Liver (tissue), 9 donors: Measurements from ENCODE around the gene POLE2. TPM values are rescaled to one million over a fixed set of nuclear protein-coding genes. Genes with fewer than 3 reads are reported as not detected.

Source experiments
- DNase-seq: peaks from one replicate; pipeline ENCODE4 v3.0.0-alpha.2; 2017; ENCODE audit warnings: low spot score
- H3K27ac ChIP-seq, 2 donors: one replicate each; pipeline ENCODE4 v1.7.0; 2013; ENCODE audit warnings: inconsistent platforms in 2 of 2, low read length in 2 of 2, control low read depth in 1 of 2, low read depth in 1 of 2, mild to moderate bottlenecking in 1 of 2
- H3K27me3 ChIP-seq, 4 donors: one replicate each; pipeline versions ENCODE4 v1.6.1 to v1.7.0; 2013; ENCODE audit warnings: low read length in 3 of 4, inconsistent platforms in 1 of 4, mild to moderate bottlenecking in 1 of 4, moderate library complexity in 1 of 4; ENCODE audit not compliant: control insufficient read depth in 4 of 4, insufficient read depth in 4 of 4
- H3K36me3 ChIP-seq, 4 donors: one replicate each; pipeline versions ENCODE4 v1.6.1 to v1.7.0; 2013; ENCODE audit warnings: low read length in 3 of 4, mild to moderate bottlenecking in 3 of 4, low read depth in 1 of 4, moderate library complexity in 1 of 4; ENCODE audit not compliant: control insufficient read depth in 4 of 4, insufficient read depth in 3 of 4
- H3K4me1 ChIP-seq, 4 donors: one replicate each; pipeline versions ENCODE4 v1.6.1 to v1.7.0; 2013; ENCODE audit warnings: low read length in 3 of 4, mild to moderate bottlenecking in 3 of 4, moderate library complexity in 1 of 4; ENCODE audit not compliant: control insufficient read depth in 4 of 4, insufficient read depth in 4 of 4
- H3K4me3 ChIP-seq, 3 donors: one replicate each; pipeline versions ENCODE4 v1.6.1 to v1.7.0; 2013; ENCODE audit warnings: low read length in 3 of 3, control low read depth in 1 of 3, low read depth in 1 of 3, mild to moderate bottlenecking in 1 of 3
- H3K9ac ChIP-seq, 2 donors: one replicate each; pipeline ENCODE4 v1.7.0; 2013; ENCODE audit warnings: low read length in 2 of 2, mild to moderate bottlenecking in 2 of 2, moderate library complexity in 2 of 2, control low read depth in 1 of 2, low read depth in 1 of 2
- H3K9me3 ChIP-seq, 4 donors: one replicate each; pipeline versions ENCODE4 v1.6.1 to v1.7.0; 2013; ENCODE audit warnings: low read length in 3 of 4; ENCODE audit not compliant: control insufficient read depth in 4 of 4
- CTCF ChIP-seq: fragments of 150-350 bp; IDR thresholded peaks from 2 replicates; pipeline ENCODE4 v1.5.1; 2017; ENCODE audit warnings: improper control_type of control experiment, low read depth, low read length; ENCODE audit not compliant: missing input control
- EGR1 ChIP-seq, 2 donors: IDR thresholded peaks; 2 replicates each; pipeline ENCODE4 v1.6.1; 2016 to 2018; ENCODE audit warnings: antibody characterized with exemption in 2 of 2, low read depth in 2 of 2
- FOXA1 ChIP-seq: IDR thresholded peaks from 2 replicates; pipeline ENCODE4 v1.6.1; 2016; ENCODE audit warnings: antibody characterized with exemption
- FOXA2 ChIP-seq: IDR thresholded peaks from 2 replicates; pipeline ENCODE4 v1.6.1; 2016; ENCODE audit warnings: antibody characterized with exemption
- GABPA ChIP-seq, 2 donors: IDR thresholded peaks in 1 of 2; conservative IDR thresholded peaks in 1 of 2; 2 replicates each; pipeline ENCODE4 v1.6.1; 2016; ENCODE audit warnings: antibody characterized with exemption in 2 of 2, mild to moderate bottlenecking in 1 of 2, moderate library complexity in 1 of 2
- HNF4A ChIP-seq, 2 donors: conservative IDR thresholded peaks; 2 replicates each; pipeline ENCODE4 v1.6.1; 2016; ENCODE audit warnings: antibody characterized with exemption in 2 of 2, mild to moderate bottlenecking in 2 of 2
- HNF4G ChIP-seq: IDR thresholded peaks from 2 replicates; pipeline ENCODE4 v1.6.1; 2016; ENCODE audit warnings: antibody characterized with exemption
- JUND ChIP-seq, 2 donors: IDR thresholded peaks; 2 replicates each; pipeline ENCODE4 v1.6.1; 2016; ENCODE audit warnings: antibody characterized with exemption in 2 of 2
- MAX ChIP-seq: IDR thresholded peaks from 2 replicates; pipeline ENCODE4 v1.6.1; 2016; ENCODE audit warnings: antibody characterized with exemption
- NR2F2 ChIP-seq: IDR thresholded peaks from 2 replicates; pipeline ENCODE4 v1.6.1; 2016; ENCODE audit warnings: antibody characterized with exemption
- RAD21 ChIP-seq, 2 donors: IDR thresholded peaks; 2 replicates each; pipeline ENCODE4 v1.6.1; 2016; ENCODE audit warnings: antibody characterized with exemption in 2 of 2, mild to moderate bottlenecking in 2 of 2
- RXRA ChIP-seq, 2 donors: IDR thresholded peaks; 2 replicates each; pipeline ENCODE4 v1.6.1; 2017 to 2018; ENCODE audit warnings: antibody characterized with exemption in 2 of 2, mild to moderate bottlenecking in 1 of 2
- SP1 ChIP-seq: IDR thresholded peaks from 2 replicates; pipeline ENCODE4 v1.6.1; 2018; ENCODE audit warnings: antibody characterized with exemption, mild to moderate bottlenecking
- TAF1 ChIP-seq: conservative IDR thresholded peaks from 2 replicates; pipeline ENCODE4 v1.6.1; 2016; ENCODE audit warnings: antibody characterized with exemption, mild to moderate bottlenecking
- YY1 ChIP-seq: IDR thresholded peaks from 2 replicates; pipeline ENCODE4 v1.6.1; 2016; ENCODE audit warnings: antibody characterized with exemption, mild to moderate bottlenecking
- WGBS: extraction: QIAGEN DNeasy Blood & Tissue Kit; methylation state at CpG from one replicate; pipeline ENCODE4 v1.1.7; 2013; 5-methylcytosine and 5-hydroxymethylcytosine counted together
- polyA plus RNA-seq, 2 donors: library from polyadenylated mRNA; stranded (reverse) in 1 of 2; unstranded in 1 of 2; fragments of 200-250 nt in 1 of 2; fragments of >200 nt in 1 of 2; fragmentation: Nextera tagmentation in 1 of 2; extraction: Ambion mirVana in 1 of 2; gene quantifications; one replicate each; pipeline versions ENCODE4 v1.2.1 to v1.2.3, GENCODE V29; 2013 to 2015
- total RNA-seq, 2 donors: library from RNA; depleted of rRNA; stranded (reverse); fragments of >200 nt; gene quantifications; one replicate each; pipeline ENCODE4 v1.2.3, GENCODE V29; 2014
- TF ChIP-seq, protein P1 (sequence below): IDR thresholded peaks from 2 replicates; pipeline ENCODE4 v1.6.1; 2016; ENCODE audit warnings: antibody characterized with exemption
- TF ChIP-seq, protein P2 (sequence below): IDR thresholded peaks from 2 replicates; pipeline ENCODE4 v1.6.1; 2016; ENCODE audit warnings: antibody characterized with exemption, mild to moderate bottlenecking
- TF ChIP-seq, protein P3 (sequence below): IDR thresholded peaks from 2 replicates; pipeline ENCODE4 v1.6.1; 2016; ENCODE audit warnings: antibody characterized with exemption
- donor health status: healthy.
- donor health status: healthy.
- donor health status: healthy.
- donor health status: healthy.
- donor health status: healthy.

POLE2 gene
- total and polyA plus RNA-seq, 4 donors, result 1.3 to 16.5 (median 1.7) TPM

- TF ChIP-seq GABPA (IDR thresholded peaks at IDR 0.05 in 1 of 2, conservative IDR thresholded peaks at IDR 0.05 in 1 of 2), result peak in 1 of 2 donors; percentile 79
- TF ChIP-seq CTCF, result peak; percentile 80
- no peak for TF ChIP-seq FOXA2
- peak; percentile 42 for TF ChIP-seq MAX
- TF ChIP-seq, protein P1, sequence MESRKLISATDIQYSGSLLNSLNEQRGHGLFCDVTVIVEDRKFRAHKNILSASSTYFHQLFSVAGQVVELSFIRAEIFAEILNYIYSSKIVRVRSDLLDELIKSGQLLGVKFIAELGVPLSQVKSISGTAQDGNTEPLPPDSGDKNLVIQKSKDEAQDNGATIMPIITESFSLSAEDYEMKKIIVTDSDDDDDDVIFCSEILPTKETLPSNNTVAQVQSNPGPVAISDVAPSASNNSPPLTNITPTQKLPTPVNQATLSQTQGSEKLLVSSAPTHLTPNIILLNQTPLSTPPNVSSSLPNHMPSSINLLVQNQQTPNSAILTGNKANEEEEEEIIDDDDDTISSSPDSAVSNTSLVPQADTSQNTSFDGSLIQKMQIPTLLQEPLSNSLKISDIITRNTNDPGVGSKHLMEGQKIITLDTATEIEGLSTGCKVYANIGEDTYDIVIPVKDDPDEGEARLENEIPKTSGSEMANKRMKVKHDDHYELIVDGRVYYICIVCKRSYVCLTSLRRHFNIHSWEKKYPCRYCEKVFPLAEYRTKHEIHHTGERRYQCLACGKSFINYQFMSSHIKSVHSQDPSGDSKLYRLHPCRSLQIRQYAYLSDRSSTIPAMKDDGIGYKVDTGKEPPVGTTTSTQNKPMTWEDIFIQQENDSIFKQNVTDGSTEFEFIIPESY, result no peak
- TF ChIP-seq SP1, result peak; percentile 22
- TF ChIP-seq NR2F2, result no peak
- TF ChIP-seq TAF1, result no peak
- TF ChIP-seq FOXA1, result no peak
- TF ChIP-seq HNF4A (conservative IDR thresholded peaks at IDR 0.05), result no peak
- TF ChIP-seq HNF4G, result no peak
- TF ChIP-seq, protein P2, sequence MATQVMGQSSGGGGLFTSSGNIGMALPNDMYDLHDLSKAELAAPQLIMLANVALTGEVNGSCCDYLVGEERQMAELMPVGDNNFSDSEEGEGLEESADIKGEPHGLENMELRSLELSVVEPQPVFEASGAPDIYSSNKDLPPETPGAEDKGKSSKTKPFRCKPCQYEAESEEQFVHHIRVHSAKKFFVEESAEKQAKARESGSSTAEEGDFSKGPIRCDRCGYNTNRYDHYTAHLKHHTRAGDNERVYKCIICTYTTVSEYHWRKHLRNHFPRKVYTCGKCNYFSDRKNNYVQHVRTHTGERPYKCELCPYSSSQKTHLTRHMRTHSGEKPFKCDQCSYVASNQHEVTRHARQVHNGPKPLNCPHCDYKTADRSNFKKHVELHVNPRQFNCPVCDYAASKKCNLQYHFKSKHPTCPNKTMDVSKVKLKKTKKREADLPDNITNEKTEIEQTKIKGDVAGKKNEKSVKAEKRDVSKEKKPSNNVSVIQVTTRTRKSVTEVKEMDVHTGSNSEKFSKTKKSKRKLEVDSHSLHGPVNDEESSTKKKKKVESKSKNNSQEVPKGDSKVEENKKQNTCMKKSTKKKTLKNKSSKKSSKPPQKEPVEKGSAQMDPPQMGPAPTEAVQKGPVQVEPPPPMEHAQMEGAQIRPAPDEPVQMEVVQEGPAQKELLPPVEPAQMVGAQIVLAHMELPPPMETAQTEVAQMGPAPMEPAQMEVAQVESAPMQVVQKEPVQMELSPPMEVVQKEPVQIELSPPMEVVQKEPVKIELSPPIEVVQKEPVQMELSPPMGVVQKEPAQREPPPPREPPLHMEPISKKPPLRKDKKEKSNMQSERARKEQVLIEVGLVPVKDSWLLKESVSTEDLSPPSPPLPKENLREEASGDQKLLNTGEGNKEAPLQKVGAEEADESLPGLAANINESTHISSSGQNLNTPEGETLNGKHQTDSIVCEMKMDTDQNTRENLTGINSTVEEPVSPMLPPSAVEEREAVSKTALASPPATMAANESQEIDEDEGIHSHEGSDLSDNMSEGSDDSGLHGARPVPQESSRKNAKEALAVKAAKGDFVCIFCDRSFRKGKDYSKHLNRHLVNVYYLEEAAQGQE, result peak; percentile 78
- TF ChIP-seq YY1, result peak; percentile 45
- no peak for TF ChIP-seq RXRA (IDR thresholded peaks at IDR 0.05)
- TF ChIP-seq, protein P3, sequence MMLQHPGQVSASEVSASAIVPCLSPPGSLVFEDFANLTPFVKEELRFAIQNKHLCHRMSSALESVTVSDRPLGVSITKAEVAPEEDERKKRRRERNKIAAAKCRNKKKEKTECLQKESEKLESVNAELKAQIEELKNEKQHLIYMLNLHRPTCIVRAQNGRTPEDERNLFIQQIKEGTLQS, result no peak
- peak; percentile 90 for TF ChIP-seq RAD21 (IDR thresholded peaks at IDR 0.05)
- no peak for TF ChIP-seq EGR1 (IDR thresholded peaks at IDR 0.05; ENCODE audit: low read depth in 2 of 2)
- TF ChIP-seq JUND (IDR thresholded peaks at IDR 0.05), result no peak
- under 1% methylated on average over 101 of the region's 101 CpGs for WGBS
- Histone ChIP-seq H3K4me3 (peak overlapping the region; percentile 55 to 95 (median 85)), H3K9me3 (no peaks in the 10 kb centered on the region), H3K4me1 (peaks cover 2 to 21% (median 10%) of the 10 kb centered on the region in 4 donors), H3K27me3 (no peaks in the 10 kb centered on the region), H3K9ac (peak overlapping the region; percentile 89 to 98), H3K36me3 (peaks cover 0 to 6% (median 0%) of the 10 kb centered on the region in 4 donors), H3K27ac (peak overlapping the region; percentile 89 to 99)
- peak; percentile 89 for DNase-seq
These were observed 54.1 kb downstream of the POLE2 start for GRCh38 chr14:49633640-49634546.
